ENCODE results near the gene PHACTR3.
"Not testable (repeated sequence)": the region's sequence is repeated elsewhere in the genome, so short reads cannot be mapped to it uniquely, and the experiment has no call there.

PHACTR3 gene

GRCh38 chr20:59856526-59856925, 252.2 kb downstream of the PHACTR3 start:
- H3K9ac ChIP-seq (ENCODE audit: low read length); H3K56ac ChIP-seq (ENCODE audit: low read length); H2BK15ac ChIP-seq (replicated peaks; ENCODE audit: low read depth); H3K4me1 ChIP-seq (ENCODE audit: control insufficient read depth, low read depth, low read length); H3K23ac ChIP-seq (ENCODE audit: low read length); H3K79me1 ChIP-seq (ENCODE audit: low read length); H3K4me2 ChIP-seq (ENCODE audit: low read length); H3K4ac ChIP-seq (ENCODE audit: low read depth, low read length); H3K27ac ChIP-seq (ENCODE audit: low read depth, low read length); H3K36me3 ChIP-seq (ENCODE audit: control insufficient read depth, insufficient read depth, low read length); H2AK5ac ChIP-seq (ENCODE audit: low read length); H3K79me2 ChIP-seq (ENCODE audit: control insufficient read depth, insufficient read depth, low read length); H3K18ac ChIP-seq (ENCODE audit: low read length); H3K4me3 ChIP-seq (ENCODE audit: low read length); H2BK5ac ChIP-seq (ENCODE audit: low read length); H4K5ac ChIP-seq (ENCODE audit: low read length); DNase-seq; H4K8ac ChIP-seq (ENCODE audit: low read depth, low read length); H2BK120ac ChIP-seq (ENCODE audit: low read depth, low read length); H3K27me3 ChIP-seq (ENCODE audit: insufficient read depth, low read length, poor library complexity): not testable (repeated sequence)
- no CpG with 5 or more reads among the region's 1 CpG for WGBS (ENCODE audit: extremely low coverage, insufficient coverage, low lambda C conversion rate)

- not testable (repeated sequence) for H2BK5ac ChIP-seq (ENCODE audit: low read length); H2BK120ac ChIP-seq (ENCODE audit: low read depth, low read length); H3K27ac ChIP-seq (ENCODE audit: low read depth, low read length); H4K8ac ChIP-seq (ENCODE audit: low read depth, low read length); H3K4me1 ChIP-seq (ENCODE audit: control insufficient read depth, low read depth, low read length); H3K9ac ChIP-seq (ENCODE audit: low read length); H3K79me1 ChIP-seq (ENCODE audit: low read length); H3K36me3 ChIP-seq (ENCODE audit: control insufficient read depth, insufficient read depth, low read length); H3K4me2 ChIP-seq (ENCODE audit: low read length); DNase-seq; H3K4ac ChIP-seq (ENCODE audit: low read depth, low read length); H3K18ac ChIP-seq (ENCODE audit: low read length); H3K4me3 ChIP-seq (ENCODE audit: low read length); H3K27me3 ChIP-seq (ENCODE audit: insufficient read depth, low read length, poor library complexity); H3K56ac ChIP-seq (ENCODE audit: low read length); H2AK5ac ChIP-seq (ENCODE audit: low read length); H3K23ac ChIP-seq (ENCODE audit: low read length); H2BK15ac ChIP-seq (replicated peaks; ENCODE audit: low read depth); H3K79me2 ChIP-seq (ENCODE audit: control insufficient read depth, insufficient read depth, low read length); H4K5ac ChIP-seq (ENCODE audit: low read length)
- no CpG with 5 or more reads among the region's 5 CpGs for WGBS (ENCODE audit: extremely low coverage, insufficient coverage, low lambda C conversion rate)
These were observed 252.6 kb downstream of the PHACTR3 start for GRCh38 chr20:59856941-59857340.

GRCh38 chr20:59857966-59858365, 253.6 kb downstream of the PHACTR3 start:
- H3K79me1 ChIP-seq (ENCODE audit: low read length): no peaks in the 10 kb centered on the region
- WGBS (ENCODE audit: extremely low coverage, insufficient coverage, low lambda C conversion rate): no CpG with 5 or more reads among the region's 2 CpGs

GRCh38 chr20:59858425-59858824, 254.1 kb downstream of the PHACTR3 start:
- H3K79me1 ChIP-seq (ENCODE audit: low read length): no peaks in the 10 kb centered on the region
- H3K23ac ChIP-seq (ENCODE audit: low read length): no peak overlapping the region
- H4K5ac ChIP-seq (ENCODE audit: low read length): no peak overlapping the region
- no peak overlapping the region for H2AK5ac ChIP-seq (ENCODE audit: low read length)
- DNase-seq: no peak
- H3K4ac ChIP-seq (ENCODE audit: low read depth, low read length): no peak overlapping the region
- no peak overlapping the region for H2BK5ac ChIP-seq (ENCODE audit: low read length)
- no peaks in the 10 kb centered on the region for H3K36me3 ChIP-seq (ENCODE audit: control insufficient read depth, insufficient read depth, low read length)
- no CpG with 5 or more reads among the region's 5 CpGs for WGBS (ENCODE audit: extremely low coverage, insufficient coverage, low lambda C conversion rate)
- no peak overlapping the region for H3K4me3 ChIP-seq (ENCODE audit: low read length)
- H2BK120ac ChIP-seq (ENCODE audit: low read depth, low read length): no peak overlapping the region
- H3K27ac ChIP-seq (ENCODE audit: low read depth, low read length): no peak overlapping the region
- H4K8ac ChIP-seq (ENCODE audit: low read depth, low read length): no peak overlapping the region
- H2BK15ac ChIP-seq (replicated peaks; ENCODE audit: low read depth): no peak overlapping the region
- H3K18ac ChIP-seq (ENCODE audit: low read length): no peak overlapping the region
- no peak overlapping the region for H3K4me2 ChIP-seq (ENCODE audit: low read length)
- no peaks in the 10 kb centered on the region for H3K27me3 ChIP-seq (ENCODE audit: insufficient read depth, low read length, poor library complexity)
- H3K79me2 ChIP-seq (ENCODE audit: control insufficient read depth, insufficient read depth, low read length): no peaks in the 10 kb centered on the region
- H3K9ac ChIP-seq (ENCODE audit: low read length): no peak overlapping the region
- no peaks in the 10 kb centered on the region for H3K4me1 ChIP-seq (ENCODE audit: control insufficient read depth, low read depth, low read length)
- H3K56ac ChIP-seq (ENCODE audit: low read length): no peak overlapping the region

More at GRCh38 chr20:59857966-59858365, 253.6 kb downstream of the PHACTR3 start:
- Histone ChIP-seq H3K9ac (ENCODE audit: low read length) (no peak overlapping the region), H3K4me3 (ENCODE audit: low read length) (no peak overlapping the region), H3K4me2 (ENCODE audit: low read length) (no peak overlapping the region), H3K18ac (ENCODE audit: low read length) (no peak overlapping the region), H3K56ac (ENCODE audit: low read length) (no peak overlapping the region), H3K36me3 (ENCODE audit: control insufficient read depth, insufficient read depth, low read length) (no peaks in the 10 kb centered on the region), H2BK120ac (ENCODE audit: low read depth, low read length) (no peak overlapping the region), H3K4ac (ENCODE audit: low read depth, low read length) (no peak overlapping the region), H4K8ac (ENCODE audit: low read depth, low read length) (no peak overlapping the region), H3K27ac (ENCODE audit: low read depth, low read length) (no peak overlapping the region), H3K4me1 (ENCODE audit: control insufficient read depth, low read depth, low read length) (no peaks in the 10 kb centered on the region), H3K79me2 (ENCODE audit: control insufficient read depth, insufficient read depth, low read length) (no peaks in the 10 kb centered on the region), H2BK15ac (replicated peaks; ENCODE audit: low read depth) (no peak overlapping the region), H3K27me3 (ENCODE audit: insufficient read depth, low read length, poor library complexity) (no peaks in the 10 kb centered on the region), H4K5ac (ENCODE audit: low read length) (no peak overlapping the region), H3K23ac (ENCODE audit: low read length) (no peak overlapping the region), H2BK5ac (ENCODE audit: low read length) (no peak overlapping the region), H2AK5ac (ENCODE audit: low read length) (no peak overlapping the region)
- no peak for DNase-seq

GRCh38 chr20:59861401-59861800, 257.1 kb downstream of the PHACTR3 start:
- Histone ChIP-seq H3K23ac (ENCODE audit: low read length) (no peak overlapping the region), H3K79me2 (ENCODE audit: control insufficient read depth, insufficient read depth, low read length) (no peaks in the 10 kb centered on the region), H3K4me2 (ENCODE audit: low read length) (no peak overlapping the region), H3K4ac (ENCODE audit: low read depth, low read length) (no peak overlapping the region), H2BK120ac (ENCODE audit: low read depth, low read length) (no peak overlapping the region), H4K8ac (ENCODE audit: low read depth, low read length) (no peak overlapping the region), H3K9ac (ENCODE audit: low read length) (no peak overlapping the region), H2BK15ac (replicated peaks; ENCODE audit: low read depth) (no peak overlapping the region), H3K4me3 (ENCODE audit: low read length) (no peak overlapping the region), H3K18ac (ENCODE audit: low read length) (no peak overlapping the region), H3K27me3 (ENCODE audit: insufficient read depth, low read length, poor library complexity) (no peaks in the 10 kb centered on the region), H4K5ac (ENCODE audit: low read length) (no peak overlapping the region), H3K36me3 (ENCODE audit: control insufficient read depth, insufficient read depth, low read length) (no peaks in the 10 kb centered on the region), H3K27ac (ENCODE audit: low read depth, low read length) (no peak overlapping the region), H3K79me1 (ENCODE audit: low read length) (no peaks in the 10 kb centered on the region), H3K4me1 (ENCODE audit: control insufficient read depth, low read depth, low read length) (no peaks in the 10 kb centered on the region), H3K56ac (ENCODE audit: low read length) (no peak overlapping the region), H2AK5ac (ENCODE audit: low read length) (no peak overlapping the region), H2BK5ac (ENCODE audit: low read length) (no peak overlapping the region)
- no CpG with 5 or more reads among the region's 4 CpGs for WGBS (ENCODE audit: extremely low coverage, insufficient coverage, low lambda C conversion rate)
- no peak for DNase-seq

- H3K4me3 ChIP-seq (ENCODE audit: low read length): no peak overlapping the region
- WGBS (ENCODE audit: extremely low coverage, insufficient coverage, low lambda C conversion rate): no CpG with 5 or more reads among the region's 3 CpGs
- no peak for DNase-seq
- no peak overlapping the region for H2BK120ac ChIP-seq (ENCODE audit: low read depth, low read length)
- H3K27ac ChIP-seq (ENCODE audit: low read depth, low read length): no peak overlapping the region
- no peaks in the 10 kb centered on the region for H3K4me1 ChIP-seq (ENCODE audit: control insufficient read depth, low read depth, low read length)
- H3K56ac ChIP-seq (ENCODE audit: low read length): no peak overlapping the region
- H4K5ac ChIP-seq (ENCODE audit: low read length): no peak overlapping the region
- no peaks in the 10 kb centered on the region for H3K79me2 ChIP-seq (ENCODE audit: control insufficient read depth, insufficient read depth, low read length)
- H3K36me3 ChIP-seq (ENCODE audit: control insufficient read depth, insufficient read depth, low read length): no peaks in the 10 kb centered on the region
- H2AK5ac ChIP-seq (ENCODE audit: low read length): no peak overlapping the region
- no peak overlapping the region for H2BK15ac ChIP-seq (replicated peaks; ENCODE audit: low read depth)
- no peak overlapping the region for H3K18ac ChIP-seq (ENCODE audit: low read length)
- no peaks in the 10 kb centered on the region for H3K79me1 ChIP-seq (ENCODE audit: low read length)
- H3K4me2 ChIP-seq (ENCODE audit: low read length): no peak overlapping the region
- no peaks in the 10 kb centered on the region for H3K27me3 ChIP-seq (ENCODE audit: insufficient read depth, low read length, poor library complexity)
- no peak overlapping the region for H4K8ac ChIP-seq (ENCODE audit: low read depth, low read length)
- H3K9ac ChIP-seq (ENCODE audit: low read length): no peak overlapping the region
- H2BK5ac ChIP-seq (ENCODE audit: low read length): no peak overlapping the region
- H3K4ac ChIP-seq (ENCODE audit: low read depth, low read length): no peak overlapping the region
- H3K23ac ChIP-seq (ENCODE audit: low read length): no peak overlapping the region
These were observed 258.7 kb downstream of the PHACTR3 start for GRCh38 chr20:59863058-59863457.
